GM12878 (cell line): ENCODE data around the gene GAMT. TPM values are rescaled to one million over a fixed set of nuclear protein-coding genes. Genes with fewer than 3 reads are reported as not detected.

Experiments
- ATAC-seq: fragments of 200-7000 bp; cut with Tn5 transposase; 3 replicates; pipeline ENCODE4 v1.9.1; 2020; ENCODE audit warnings: mild to moderate bottlenecking, moderate library complexity
- BruUV-seq: library from RNA; stranded (reverse); fragments of 400-500 nt; replicated peaks from 2 replicates; lab custom pipeline; 2021; lab: Mats Ljungman, UMichigan
- CTCF ChIA-PET: fragments of 300-600 bp; sonication (Branson Sonifier 250); formaldehyde crosslinking; extraction: SDS; loops from one replicate; lab custom pipeline; 2021; ENCODE audit warnings: inconsistent platforms; lab: Yijun Ruan, JAX
- POLR2A ChIA-PET: fragments of 350-600 bp; formaldehyde crosslinking; extraction: SDS; loops from one replicate; lab custom pipeline; 2021; ENCODE audit warnings: inconsistent platforms; lab: Charles Lee
- RAD21 ChIA-PET: fragments of 300-600 bp; sonication (Branson Sonifier 250); formaldehyde crosslinking; loops from one replicate; lab custom pipeline; 2023; ENCODE audit warnings: antibody characterized with exemption; ENCODE audit not compliant: unreplicated experiment; lab: Charles Lee
- SMC1A ChIA-PET: fragments of 300-600 bp; sonication (Branson Sonifier 250); formaldehyde crosslinking; loops from one replicate; lab custom pipeline; 2023; ENCODE audit not compliant: unreplicated experiment, uncharacterized antibody; lab: Charles Lee
- DNase-seq: peaks from one replicate; pipeline ENCODE4 v3.0.0-alpha.2; 2011; ENCODE audit warnings: low read depth, low spot score
- FAIRE-seq: peaks from 3 replicates; lab custom pipeline; 2011; peaks lifted over from hg19 to GRCh38; lab: Jason Lieb, UNC
- H2AFZ ChIP-seq: 2 replicates; pipeline ENCODE4 v1.6.0; 2011; ENCODE audit warnings: low read depth, low read length, control low read depth; ENCODE audit not compliant: control insufficient read depth
- H3K27ac ChIP-seq: 2 replicates; pipeline ENCODE4 v1.5.1; 2011; ENCODE audit warnings: control low read depth; ENCODE audit not compliant: control insufficient read depth, insufficient read depth
- H3K27me3 ChIP-seq, 2 experiments: replicated peaks in 1 of 2; 2 replicates each; pipeline versions ENCODE4 v1.6.0 to v1.6.1; 2011; ENCODE audit warnings: low read length in 1 of 2; ENCODE audit not compliant: control insufficient read depth in 2 of 2, insufficient read depth in 2 of 2
- H3K36me3 ChIP-seq, 2 experiments: 2 replicates each; pipeline ENCODE4 v1.5.1; 2011; ENCODE audit warnings: low read length in 1 of 2; ENCODE audit not compliant: control insufficient read depth in 2 of 2, insufficient read depth in 2 of 2
- H3K4me1 ChIP-seq: 2 replicates; pipeline ENCODE4 v1.6.1; 2011; ENCODE audit warnings: mild to moderate bottlenecking, low read length, moderate library complexity, mixed read lengths; ENCODE audit not compliant: control insufficient read depth, insufficient read depth
- H3K4me2 ChIP-seq: 2 replicates; pipeline ENCODE4 v1.6.0; 2011; ENCODE audit warnings: control low read depth; ENCODE audit not compliant: control insufficient read depth, insufficient read depth
- H3K4me3 ChIP-seq: fragments of 200-600 bp; sonication (generic); 2 replicates; pipeline ENCODE4 v1.5.1; 2016
- H3K79me2 ChIP-seq: 2 replicates; pipeline ENCODE4 v1.6.0; 2011; ENCODE audit warnings: low read length; ENCODE audit not compliant: control insufficient read depth, insufficient read depth
- H3K9ac ChIP-seq: 2 replicates; pipeline ENCODE4 v1.8.0; 2011; ENCODE audit warnings: low read length, control low read depth, mixed read lengths; ENCODE audit not compliant: control insufficient read depth, insufficient read depth
- H3K9me3 ChIP-seq: replicated peaks from 3 replicates; pipeline ENCODE4 v1.5.1; 2011; ENCODE audit warnings: mild to moderate bottlenecking, low read length; ENCODE audit not compliant: control insufficient read depth, insufficient read depth
- H4K20me1 ChIP-seq: 2 replicates; pipeline ENCODE4 v1.6.0; 2011; ENCODE audit not compliant: control insufficient read depth, insufficient read depth
- ASH2L ChIP-seq: fragments of 300-600, 200-600 bp; sonication (generic); IDR thresholded peaks from 2 replicates; pipeline ENCODE4 v1.6.1; 2017; ENCODE audit warnings: low read depth, mild to moderate bottlenecking, borderline replicate concordance
- CHD2 ChIP-seq: IDR thresholded peaks from 2 replicates; pipeline ENCODE4 v1.6.1; 2011; ENCODE audit warnings: low read depth, low read length, improper control_type of control experiment, borderline replicate concordance
- EED ChIP-seq: sonication (generic); IDR thresholded peaks from 2 replicates; pipeline ENCODE4 v1.6.1; 2016; ENCODE audit warnings: antibody characterized with exemption, low read depth
- NRF1 ChIP-seq: conservative IDR thresholded peaks from 2 replicates; pipeline ENCODE4 v1.6.1; 2011; ENCODE audit warnings: mild to moderate bottlenecking, low read depth, low read length, improper control_type of control experiment
- PAX5 ChIP-seq: IDR thresholded peaks from 2 replicates; pipeline ENCODE4 v1.6.1; 2011; ENCODE audit warnings: low read depth, low read length, borderline replicate concordance
- POLR2A ChIP-seq: IDR thresholded peaks from 2 replicates; pipeline ENCODE4 v1.6.1; 2011; ENCODE audit warnings: low read depth, mild to moderate bottlenecking, low read length
- RCOR1 ChIP-seq: conservative IDR thresholded peaks from 2 replicates; pipeline ENCODE4 v1.6.1; 2012; ENCODE audit warnings: low read depth, low read length, improper control_type of control experiment
- SREBF1 ChIP-seq: IDR thresholded peaks from 2 replicates; pipeline ENCODE4 v1.6.1; 2012; ENCODE audit warnings: mild to moderate bottlenecking, low read length
- STAT1 ChIP-seq: fragments of 450-650 bp; conservative IDR thresholded peaks from 2 replicates; pipeline ENCODE4 v1.6.1; 2014; ENCODE audit warnings: antibody characterized with exemption, mild to moderate bottlenecking
- WGBS: methylation state at CpG from one replicate; pipeline ENCODE4 v1.1.6; 2016; ENCODE audit warnings: low lambda C conversion rate; ENCODE audit not compliant: insufficient replicate concordance, insufficient coverage; ENCODE audit errors: missing lambda C conversion rate; 5-methylcytosine and 5-hydroxymethylcytosine counted together
- in situ Hi-C: fragments of 300-500 bp; cut with MboI; formaldehyde crosslinking; loops from 9 replicates; pipeline ENCODE4 v1.14.3; 2018; ENCODE audit warnings: mixed read lengths
- intact Hi-C: fragments of 100-400 bp; cut with micrococcal nuclease; formaldehyde crosslinking; loops from one replicate; pipeline ENCODE4 v1.14.2; 2022; ENCODE audit not compliant: unreplicated experiment
- polyA plus RNA-seq, 11 experiments: library from polyadenylated mRNA; depleted of rRNA in 4 of 11; unstranded in 6 of 11; stranded (reverse) in 5 of 11; fragments of >200 nt; fragmentation: Nextera tagmentation in 4 of 11; fragmentation: Illumina TruSeq in 1 of 11; extraction: Ambion mirVana in 4 of 11; extraction: Trizol in 1 of 11; gene quantifications; 1 replicate in 1 of 11; 2 replicates in 10 of 11; pipeline versions ENCODE4 v1.2.1 to v1.2.3, GENCODE V29; 2011 to 2016; ENCODE audit warnings: inconsistent platforms in 2 of 11, missing spikeins in 2 of 11, low read depth in 1 of 11
- total RNA-seq, 4 experiments: library from RNA; depleted of rRNA in 3 of 4; stranded (reverse); fragments of >200 nt in 3 of 4; fragmentation: Illumina TruSeq in 1 of 4; extraction: Trizol in 1 of 4; gene quantifications; 2 replicates each; pipeline versions ENCODE4 v1.2.1 to v1.2.3, GENCODE V29; 2013 to 2021
- TF ChIP-seq, protein P1 (sequence below), 3 experiments: IDR thresholded peaks in 2 of 3; conservative IDR thresholded peaks in 1 of 3; 2 replicates each; pipeline ENCODE4 v1.5.1; 2011; ENCODE audit warnings: low read depth in 3 of 3, low read length in 3 of 3, mild to moderate bottlenecking in 3 of 3, control low read depth in 2 of 3, moderate library complexity in 2 of 3, inconsistent platforms in 1 of 3, mixed read lengths in 1 of 3; ENCODE audit not compliant: control insufficient read depth in 2 of 3, insufficient read depth in 1 of 3; ENCODE audit errors: extremely low read depth in 1 of 3
- TF ChIP-seq, protein P2 (sequence below): fragments of 450-650 bp; IDR thresholded peaks from 2 replicates; pipeline ENCODE4 v1.6.1; 2014; ENCODE audit warnings: mild to moderate bottlenecking
- TF ChIP-seq, protein P3 (sequence below): IDR thresholded peaks from 2 replicates; pipeline ENCODE4 v1.6.1; 2012; ENCODE audit warnings: low read depth, low read length, improper control_type of control experiment

The GAMT gene
- total and polyA plus RNA-seq, 10 of the 15 experiments (the other 5 are each of a cell fraction or from before 2014, with no cell fraction given) = 1.6 to 131 (median 38.8) TPM

DNA sequence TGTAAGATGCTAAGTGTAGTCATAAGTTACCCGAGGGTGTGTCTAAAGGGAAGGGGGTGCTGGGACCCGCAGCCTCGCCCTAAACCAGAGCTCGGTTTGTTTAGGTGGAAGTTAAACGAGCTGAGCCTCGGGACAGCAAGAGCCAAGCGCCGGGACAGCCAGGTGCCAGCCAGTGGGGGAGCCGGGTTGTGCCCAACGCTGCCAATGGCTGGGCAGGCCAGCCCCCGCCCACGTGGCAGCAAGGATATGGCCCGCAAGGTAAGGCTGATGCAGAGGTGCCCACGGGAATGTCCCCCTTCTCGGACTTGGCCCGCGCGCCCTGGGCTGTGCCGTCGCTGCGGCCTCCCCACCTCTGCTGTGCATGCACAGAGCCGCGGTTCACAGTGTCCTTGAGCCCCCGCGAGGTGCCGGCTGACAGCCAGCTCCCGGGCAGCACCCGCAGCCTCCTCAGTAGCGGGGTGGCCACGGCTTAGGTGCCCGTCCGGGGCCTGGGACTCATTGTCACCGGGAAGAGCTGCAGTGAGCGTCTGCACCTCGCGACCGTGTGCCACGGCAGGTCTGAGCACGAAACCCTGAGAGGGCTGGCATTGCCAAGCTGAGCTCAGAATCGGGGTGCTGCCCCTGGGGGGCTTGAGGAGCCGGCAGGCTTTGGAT lies 27.5 kb upstream of the GAMT start:
- in situ Hi-C loops (no loop called here), intact Hi-C loops (no loop called here)
- BruUV-seq = no TSS peak
- H3K4me2 ChIP-seq = no peak overlapping the region
- WGBS = 95% methylated on average over 41 of the region's 41 CpGs
- peaks cover 15 to 57% of the 10 kb centered on the region in 2 experiments for H3K36me3 ChIP-seq
- SMC1A ChIA-PET = no interaction called here
- no peaks in the 10 kb centered on the region for H4K20me1 ChIP-seq
- TF ChIP-seq PAX5 (no peak), POLR2A (peak; percentile 42)
- TF ChIP-seq, all 136 proteins: peak for 1
- Histone ChIP-seq H3K27ac (no peak overlapping the region), H3K9me3 (no peaks in the 10 kb centered on the region), H2AFZ (no peak overlapping the region), H3K27me3 (no peaks in the 10 kb centered on the region), H3K79me2 (no peaks in the 10 kb centered on the region), H3K4me1 (no peaks in the 10 kb centered on the region), H3K4me3 (no peak overlapping the region), H3K9ac (no peak overlapping the region)
- ChIA-PET CTCF (no interaction called here), RAD21 (no interaction called here), POLR2A (no interaction called here)
- FAIRE-seq (no peak), DNase-seq (no peak), ATAC-seq (no peak)

DNA sequence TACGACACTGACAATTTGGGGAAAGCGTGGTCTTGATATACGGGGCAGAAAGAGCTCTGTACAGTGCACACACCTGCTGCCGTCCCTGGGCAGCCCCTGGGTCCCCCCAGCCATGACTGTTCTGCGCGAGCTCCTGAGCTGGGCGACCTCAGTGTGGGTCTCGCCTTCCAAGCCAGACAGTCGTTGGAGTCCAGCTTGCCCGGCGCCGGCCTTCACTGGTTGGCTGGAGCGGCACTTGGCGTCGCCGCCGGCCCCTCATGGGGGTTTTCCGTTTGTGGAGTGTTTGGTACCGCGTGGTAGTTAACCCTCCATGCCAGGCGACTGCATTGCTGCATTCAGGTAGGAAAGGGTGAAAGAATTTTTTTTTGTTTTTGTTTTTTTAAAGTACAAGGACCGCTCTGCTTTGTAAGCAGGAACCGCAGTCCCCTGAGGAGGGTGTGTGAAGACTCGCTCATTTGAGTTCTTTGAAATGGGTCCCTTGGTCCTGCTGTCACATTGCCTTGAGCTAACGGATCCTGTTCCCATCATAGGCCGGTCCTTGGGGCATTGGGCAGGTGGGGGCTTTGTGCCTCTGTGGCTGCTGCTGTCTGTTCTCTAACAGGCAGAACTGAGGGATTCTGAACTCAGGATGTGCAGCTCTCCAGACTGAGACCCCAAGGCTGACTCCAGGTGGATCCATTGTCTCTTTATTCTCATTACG lies 26.0 kb upstream of the GAMT start:
- intact Hi-C loops (no loop called here), in situ Hi-C loops (no loop called here)
- Histone ChIP-seq H3K27ac (no peak overlapping the region), H2AFZ (no peak overlapping the region), H3K4me1 (no peaks in the 10 kb centered on the region), H3K36me3 (peaks cover 16 to 56% of the 10 kb centered on the region in 2 experiments), H4K20me1 (no peaks in the 10 kb centered on the region), H3K4me3 (no peak overlapping the region), H3K9ac (no peak overlapping the region), H3K9me3 (no peaks in the 10 kb centered on the region), H3K4me2 (no peak overlapping the region), H3K79me2 (no peaks in the 10 kb centered on the region), H3K27me3 (no peaks in the 10 kb centered on the region)
- ATAC-seq = no peak
- ChIA-PET CTCF (interaction anchor here (0.6 kb wide), 1 partner anchor 18 kb away, joined by 3 read pairs; no protein-coding TSS in a partner anchor), RAD21 (no interaction called here), SMC1A (no interaction called here), POLR2A (interaction anchor here (0.5 kb wide), 1 partner anchor 292 kb away, joined by 3 read pairs; no protein-coding TSS in a partner anchor)
- FAIRE-seq = no peak
- no TSS peak for BruUV-seq
- TF ChIP-seq RCOR1 (no peak), ASH2L (no peak), STAT1 (no peak), NRF1 (no peak), PAX5 (no peak), SREBF1 (no peak), CHD2 (no peak), EED (no peak), POLR2A (no peak)
- TF ChIP-seq, protein P1, sequence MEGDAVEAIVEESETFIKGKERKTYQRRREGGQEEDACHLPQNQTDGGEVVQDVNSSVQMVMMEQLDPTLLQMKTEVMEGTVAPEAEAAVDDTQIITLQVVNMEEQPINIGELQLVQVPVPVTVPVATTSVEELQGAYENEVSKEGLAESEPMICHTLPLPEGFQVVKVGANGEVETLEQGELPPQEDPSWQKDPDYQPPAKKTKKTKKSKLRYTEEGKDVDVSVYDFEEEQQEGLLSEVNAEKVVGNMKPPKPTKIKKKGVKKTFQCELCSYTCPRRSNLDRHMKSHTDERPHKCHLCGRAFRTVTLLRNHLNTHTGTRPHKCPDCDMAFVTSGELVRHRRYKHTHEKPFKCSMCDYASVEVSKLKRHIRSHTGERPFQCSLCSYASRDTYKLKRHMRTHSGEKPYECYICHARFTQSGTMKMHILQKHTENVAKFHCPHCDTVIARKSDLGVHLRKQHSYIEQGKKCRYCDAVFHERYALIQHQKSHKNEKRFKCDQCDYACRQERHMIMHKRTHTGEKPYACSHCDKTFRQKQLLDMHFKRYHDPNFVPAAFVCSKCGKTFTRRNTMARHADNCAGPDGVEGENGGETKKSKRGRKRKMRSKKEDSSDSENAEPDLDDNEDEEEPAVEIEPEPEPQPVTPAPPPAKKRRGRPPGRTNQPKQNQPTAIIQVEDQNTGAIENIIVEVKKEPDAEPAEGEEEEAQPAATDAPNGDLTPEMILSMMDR (IDR thresholded peaks at IDR 0.05 in 2 of 3, conservative IDR thresholded peaks at IDR 0.05 in 1 of 3; ENCODE audit: control insufficient read depth in 2 of 3, extremely low read depth in 1 of 3, insufficient read depth in 1 of 3, low read depth in 3 of 3, low read length in 3 of 3) = no peak
- TF ChIP-seq, protein P2, sequence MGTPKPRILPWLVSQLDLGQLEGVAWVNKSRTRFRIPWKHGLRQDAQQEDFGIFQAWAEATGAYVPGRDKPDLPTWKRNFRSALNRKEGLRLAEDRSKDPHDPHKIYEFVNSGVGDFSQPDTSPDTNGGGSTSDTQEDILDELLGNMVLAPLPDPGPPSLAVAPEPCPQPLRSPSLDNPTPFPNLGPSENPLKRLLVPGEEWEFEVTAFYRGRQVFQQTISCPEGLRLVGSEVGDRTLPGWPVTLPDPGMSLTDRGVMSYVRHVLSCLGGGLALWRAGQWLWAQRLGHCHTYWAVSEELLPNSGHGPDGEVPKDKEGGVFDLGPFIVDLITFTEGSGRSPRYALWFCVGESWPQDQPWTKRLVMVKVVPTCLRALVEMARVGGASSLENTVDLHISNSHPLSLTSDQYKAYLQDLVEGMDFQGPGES = no peak
- TF ChIP-seq, protein P3, sequence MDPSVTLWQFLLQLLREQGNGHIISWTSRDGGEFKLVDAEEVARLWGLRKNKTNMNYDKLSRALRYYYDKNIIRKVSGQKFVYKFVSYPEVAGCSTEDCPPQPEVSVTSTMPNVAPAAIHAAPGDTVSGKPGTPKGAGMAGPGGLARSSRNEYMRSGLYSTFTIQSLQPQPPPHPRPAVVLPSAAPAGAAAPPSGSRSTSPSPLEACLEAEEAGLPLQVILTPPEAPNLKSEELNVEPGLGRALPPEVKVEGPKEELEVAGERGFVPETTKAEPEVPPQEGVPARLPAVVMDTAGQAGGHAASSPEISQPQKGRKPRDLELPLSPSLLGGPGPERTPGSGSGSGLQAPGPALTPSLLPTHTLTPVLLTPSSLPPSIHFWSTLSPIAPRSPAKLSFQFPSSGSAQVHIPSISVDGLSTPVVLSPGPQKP = no peak
- no peak for DNase-seq
- WGBS = 95% methylated on average over 27 of the region's 27 CpGs
